GM19324 (cell line): ENCODE results near the gene BORCS6.

ENCODE experiments used
- ATAC-seq: cut with Tn5 transposase; IDR thresholded peaks from one replicate; pipeline ENCODE4 v1.9.1; 2021; ENCODE audit warnings: mild to moderate bottlenecking, moderate library complexity; ENCODE audit not compliant: unreplicated experiment, low FRiP score

BORCS6 gene

GRCh38 chr17:8155996-8156245 is 34.1 kb downstream of the BORCS6 start:
- ATAC-seq: no peak

GRCh38 chr17:8155231-8155995 is 34.6 kb downstream of the BORCS6 start:
- ATAC-seq: no peak

GRCh38 chr17:8154608-8155155 is 35.3 kb downstream of the BORCS6 start:
- no peak for ATAC-seq

- ATAC-seq: no peak
These were observed 35.9 kb downstream of the BORCS6 start for GRCh38 chr17:8153957-8154607.

- no peak for ATAC-seq
These were observed 36.4 kb downstream of the BORCS6 start for GRCh38 chr17:8153525-8153956.

- ATAC-seq: no peak
These were observed 36.9 kb downstream of the BORCS6 start for GRCh38 chr17:8153031-8153451.

GRCh38 chr17:8152112-8152775 is 37.7 kb downstream of the BORCS6 start, which contains the start of gene PER1:
Gene PER1 (minus strand): TSS chr17:8152404. CDS start chr17:8150706, 1,698 bp downstream.
- ATAC-seq: no peak

GRCh38 chr17:8151641-8152111 is 38.3 kb downstream of the BORCS6 start:
- ATAC-seq: no peak

- peak; percentile 63 for ATAC-seq
These were observed 38.8 kb downstream of the BORCS6 start for GRCh38 chr17:8151120-8151640.

GRCh38 chr17:8150194-8151119 is 39.5 kb downstream of the BORCS6 start:
- peak; percentile 1 for ATAC-seq

- ATAC-seq: no peak
These were observed 40.4 kb downstream of the BORCS6 start for GRCh38 chr17:8149419-8150193.

GRCh38 chr17:8148560-8148959 is 41.4 kb downstream of the BORCS6 start:
- no peak for ATAC-seq

GRCh38 chr17:8147805-8148404 is 42.1 kb downstream of the BORCS6 start:
- no peak for ATAC-seq

GRCh38 chr17:8147141-8147804 is 42.7 kb downstream of the BORCS6 start:
- ATAC-seq: no peak

GRCh38 chr17:8146381-8147140 is 43.4 kb downstream of the BORCS6 start:
- no peak for ATAC-seq

- no peak for ATAC-seq
These were observed 44.2 kb downstream of the BORCS6 start for GRCh38 chr17:8145811-8146210.

- no peak for ATAC-seq
These were observed 45.4 kb downstream of the BORCS6 start for GRCh38 chr17:8144401-8145231.
